ENCODE measurements around the gene PITPNC1.
A peak's percentile ranks its signal among the peaks of the same experiment; 100 is the strongest.

The PITPNC1 gene

DNA sequence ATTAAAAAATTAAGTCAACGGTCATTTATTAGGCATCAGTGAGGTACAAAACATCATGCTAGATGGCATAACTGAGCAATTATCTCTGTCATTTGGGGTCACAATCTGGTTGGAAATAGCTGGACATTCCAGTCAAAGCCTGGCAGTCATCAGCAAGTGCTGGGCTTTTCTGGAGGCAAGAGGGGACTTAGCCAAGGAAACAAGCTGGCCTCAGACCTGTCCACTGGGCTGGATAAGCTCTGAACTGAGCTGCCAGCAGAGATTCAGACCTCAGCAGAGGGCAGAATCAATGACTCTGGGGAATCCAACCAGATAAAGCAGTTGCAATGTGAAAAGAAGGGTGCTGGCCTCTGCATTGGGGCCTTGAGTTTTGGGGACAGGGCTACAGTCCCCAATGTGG is 178.8 kb downstream of the PITPNC1 start:
- no peak overlapping the region for H3K4me3 ChIP-seq
- H3K27ac ChIP-seq, result no peak overlapping the region

DNA sequence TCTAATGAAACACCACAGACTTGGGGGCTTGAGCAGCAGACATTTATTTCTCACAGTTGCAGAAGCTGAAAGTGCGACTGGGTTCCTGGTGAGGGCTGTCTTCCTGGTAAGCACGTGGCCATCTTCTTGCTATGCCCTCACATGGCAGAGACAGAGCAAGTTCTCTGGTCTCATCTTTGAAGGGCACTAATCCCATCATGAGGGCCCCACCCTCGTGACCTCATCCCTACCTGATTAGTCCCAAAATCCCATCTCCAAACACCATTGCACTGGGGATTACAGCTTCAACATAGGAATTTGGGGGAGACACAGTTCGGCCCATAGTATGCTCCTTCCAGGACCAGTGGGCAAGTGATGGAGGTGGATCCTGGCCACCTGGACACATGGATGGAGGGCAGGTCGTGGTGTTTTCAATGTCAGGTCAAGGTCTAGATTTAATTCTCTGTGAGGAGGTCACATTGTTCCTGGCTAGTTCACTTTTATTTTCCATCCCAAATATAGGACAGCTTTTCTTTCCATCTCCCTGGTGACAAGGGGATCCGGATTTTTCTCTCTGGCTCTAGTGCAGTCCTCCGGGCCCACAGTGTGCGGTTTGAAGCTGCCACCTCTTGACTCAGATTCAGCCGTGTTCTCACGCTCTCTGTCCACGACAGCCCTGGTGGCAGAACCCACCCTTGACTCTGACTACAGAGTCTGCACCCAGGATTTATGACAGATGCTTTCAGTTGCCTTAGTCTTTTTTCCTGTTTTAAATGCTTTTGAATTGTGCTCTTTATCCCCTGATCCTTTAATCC is 180.2 kb downstream of the PITPNC1 start:
- Histone ChIP-seq H3K27ac (no peak overlapping the region), H3K4me3 (no peak overlapping the region)

- H3K27ac ChIP-seq, result no peak overlapping the region
- no peak overlapping the region for H3K4me3 ChIP-seq
Measured at GRCh38 chr17:67557921-67558320, 180.8 kb downstream of the PITPNC1 start.

- Histone ChIP-seq H3K4me3 (no peak overlapping the region), H3K27ac (no peak overlapping the region)
Measured at GRCh38 chr17:67558740-67559380, 181.8 kb downstream of the PITPNC1 start.

- H3K27ac ChIP-seq, result no peak overlapping the region
- H3K4me3 ChIP-seq, result no peak overlapping the region
Measured at GRCh38 chr17:67559381-67559966, 182.4 kb downstream of the PITPNC1 start.

GRCh38 chr17:67562005-67562404 is 184.9 kb downstream of the PITPNC1 start:
- Histone ChIP-seq H3K27ac (no peak overlapping the region), H3K4me3 (no peak overlapping the region)

DNA sequence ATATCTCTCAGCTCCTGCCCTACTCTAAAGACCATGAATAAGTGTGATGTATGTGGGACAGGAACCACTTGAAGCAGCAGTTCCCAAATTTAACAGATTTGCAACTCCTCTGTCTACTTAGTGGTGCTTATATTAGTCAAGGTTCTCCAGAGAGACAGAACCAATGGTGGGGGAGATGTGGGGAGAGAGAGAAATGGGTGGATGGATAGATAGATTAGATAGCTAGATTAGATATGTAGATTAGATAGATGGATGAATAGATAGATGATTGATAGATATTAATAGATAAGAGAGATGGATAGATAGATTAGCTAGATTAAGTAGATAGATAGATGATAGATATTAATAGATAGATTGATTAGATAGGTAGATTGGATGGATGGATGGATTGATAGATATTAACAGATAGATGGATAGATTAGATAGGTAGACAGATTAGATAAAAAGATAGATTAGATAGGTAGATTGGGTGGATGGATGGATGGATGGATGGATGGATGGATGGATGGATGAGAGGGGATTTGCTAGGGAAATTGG is 186.7 kb downstream of the PITPNC1 start:
- Histone ChIP-seq H3K4me3 (no peak overlapping the region), H3K27ac (no peak overlapping the region)

- Histone ChIP-seq H3K4me3 (no peak overlapping the region), H3K27ac (no peak overlapping the region)
Measured at GRCh38 chr17:67565068-67565467, 188.0 kb downstream of the PITPNC1 start.

- Histone ChIP-seq H3K27ac (no peak overlapping the region), H3K4me3 (no peak overlapping the region)
Measured at GRCh38 chr17:67566656-67567055, 189.6 kb downstream of the PITPNC1 start.

DNA sequence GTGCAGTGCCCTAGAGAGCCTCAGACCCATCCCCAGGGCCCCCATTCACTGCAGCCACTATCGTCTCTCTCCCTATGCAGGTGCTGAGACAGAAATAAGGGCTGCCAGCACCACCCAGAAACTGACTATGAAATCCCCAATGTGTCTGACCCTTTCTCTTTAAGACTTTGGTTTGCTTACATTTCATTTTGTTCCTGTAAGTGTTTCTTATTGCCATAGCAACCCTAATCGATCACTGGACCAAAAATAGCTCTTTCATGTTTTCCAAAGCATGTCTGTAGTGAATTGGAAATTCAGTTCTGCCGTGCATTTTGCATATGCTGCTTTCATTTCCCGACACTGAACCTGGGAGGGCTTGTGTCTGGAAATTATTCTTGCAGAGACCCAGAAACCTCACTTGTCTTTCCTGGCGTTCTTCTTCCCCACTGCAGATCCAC is 192.0 kb downstream of the PITPNC1 start:
- Histone ChIP-seq H3K27ac (no peak overlapping the region), H3K4me3 (no peak overlapping the region)

DNA sequence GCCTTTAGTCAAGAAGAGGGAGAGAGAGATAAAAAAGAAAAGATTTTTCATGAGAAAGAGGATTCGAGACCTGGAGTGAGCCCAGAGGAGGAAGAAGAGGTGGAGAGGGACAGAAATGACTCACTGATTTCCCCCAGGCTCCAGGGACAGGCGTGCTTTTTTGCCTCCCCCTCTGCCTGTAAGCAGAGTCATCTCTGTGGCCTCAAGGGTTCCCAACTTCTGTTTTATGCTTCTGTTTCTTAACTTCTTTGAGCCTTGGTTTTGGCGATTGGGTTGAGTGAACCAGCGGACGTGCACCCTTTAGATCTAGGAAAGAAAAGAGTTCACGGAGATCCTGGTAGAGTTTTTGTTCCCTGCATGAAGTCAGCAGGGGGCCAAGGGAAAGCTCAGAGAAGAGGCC is 192.8 kb downstream of the PITPNC1 start:
- Histone ChIP-seq H3K4me3 (no peak overlapping the region), H3K27ac (peak overlapping the region in 1 of 21 experiments; percentile 23)

- no peak overlapping the region for H3K27ac ChIP-seq
- H3K4me3 ChIP-seq, result no peak overlapping the region
Measured at GRCh38 chr17:67570797-67571196, 193.7 kb downstream of the PITPNC1 start.

- Histone ChIP-seq H3K4me3 (no peak overlapping the region), H3K27ac (no peak overlapping the region)
Measured at GRCh38 chr17:67571478-67571877, 194.4 kb downstream of the PITPNC1 start.

DNA sequence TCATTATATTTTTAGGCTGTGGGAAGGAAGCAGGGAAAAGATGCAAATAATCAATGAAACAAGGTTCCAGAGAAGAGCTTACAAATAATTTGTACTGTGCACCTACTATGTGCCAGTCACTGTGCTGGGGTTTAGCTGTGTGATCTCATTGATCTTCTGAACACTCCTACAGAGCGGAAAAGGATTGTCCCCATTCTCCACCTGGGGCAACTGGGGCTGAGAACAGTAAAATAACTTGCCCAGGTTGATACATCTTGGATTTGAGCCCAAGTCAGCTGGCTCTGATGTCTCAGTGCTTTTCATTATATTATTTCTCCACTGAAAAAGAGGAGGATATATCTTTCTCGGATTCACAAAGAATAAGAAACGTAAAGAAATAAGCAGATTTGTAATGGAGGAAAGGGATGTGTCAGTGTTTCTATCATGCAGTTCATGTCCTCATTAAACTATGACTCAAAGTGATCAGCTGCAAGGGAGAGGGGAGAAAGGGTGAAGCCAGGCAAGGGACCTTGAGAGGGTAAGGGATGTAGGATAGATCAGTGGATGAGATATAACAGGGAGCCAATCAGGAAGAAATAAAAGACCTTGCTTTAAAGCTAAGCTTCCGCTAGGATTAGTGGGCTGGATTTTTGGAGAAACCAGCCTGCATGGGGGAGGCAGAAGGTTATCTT is 197.0 kb downstream of the PITPNC1 start:
- Histone ChIP-seq H3K27ac (no peak overlapping the region), H3K4me3 (no peak overlapping the region)

DNA sequence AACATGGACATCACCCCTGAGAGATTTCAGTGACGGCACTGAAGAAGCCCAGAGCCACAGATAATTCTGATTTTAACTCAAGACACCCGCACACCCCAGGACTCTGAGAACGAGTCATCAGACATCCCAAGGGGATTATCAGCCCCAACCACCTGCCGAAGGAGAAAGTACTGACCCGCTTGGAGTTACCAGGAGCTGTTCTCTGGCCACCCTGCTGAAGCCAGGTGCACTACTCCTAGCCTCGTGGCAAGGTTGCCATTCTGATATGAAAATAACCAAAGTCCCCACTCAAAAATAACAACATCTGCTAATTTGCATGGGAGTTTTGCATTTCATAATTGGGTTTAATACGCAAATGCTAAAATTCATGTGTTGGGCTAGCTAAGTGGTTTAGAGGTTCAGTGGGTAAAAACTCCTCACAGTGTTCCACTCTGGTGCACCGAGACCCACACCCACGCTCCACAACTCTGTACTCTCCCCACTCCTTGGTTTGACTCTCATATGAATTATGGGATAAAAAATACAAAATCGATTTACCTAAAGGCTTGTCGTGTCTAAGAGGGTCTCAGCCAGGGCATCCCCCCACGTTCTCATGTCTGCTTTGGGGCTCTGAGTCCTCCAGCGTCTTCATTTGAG is 197.7 kb downstream of the PITPNC1 start:
- no peak overlapping the region for H3K27ac ChIP-seq
- no peak overlapping the region for H3K4me3 ChIP-seq

GRCh38 chr17:67575325-67575724 is 198.2 kb downstream of the PITPNC1 start:
- no peak overlapping the region for H3K27ac ChIP-seq
- H3K4me3 ChIP-seq, result no peak overlapping the region

GRCh38 chr17:67576471-67577115 is 199.5 kb downstream of the PITPNC1 start:
- Histone ChIP-seq H3K4me3 (no peak overlapping the region), H3K27ac (no peak overlapping the region)

DNA sequence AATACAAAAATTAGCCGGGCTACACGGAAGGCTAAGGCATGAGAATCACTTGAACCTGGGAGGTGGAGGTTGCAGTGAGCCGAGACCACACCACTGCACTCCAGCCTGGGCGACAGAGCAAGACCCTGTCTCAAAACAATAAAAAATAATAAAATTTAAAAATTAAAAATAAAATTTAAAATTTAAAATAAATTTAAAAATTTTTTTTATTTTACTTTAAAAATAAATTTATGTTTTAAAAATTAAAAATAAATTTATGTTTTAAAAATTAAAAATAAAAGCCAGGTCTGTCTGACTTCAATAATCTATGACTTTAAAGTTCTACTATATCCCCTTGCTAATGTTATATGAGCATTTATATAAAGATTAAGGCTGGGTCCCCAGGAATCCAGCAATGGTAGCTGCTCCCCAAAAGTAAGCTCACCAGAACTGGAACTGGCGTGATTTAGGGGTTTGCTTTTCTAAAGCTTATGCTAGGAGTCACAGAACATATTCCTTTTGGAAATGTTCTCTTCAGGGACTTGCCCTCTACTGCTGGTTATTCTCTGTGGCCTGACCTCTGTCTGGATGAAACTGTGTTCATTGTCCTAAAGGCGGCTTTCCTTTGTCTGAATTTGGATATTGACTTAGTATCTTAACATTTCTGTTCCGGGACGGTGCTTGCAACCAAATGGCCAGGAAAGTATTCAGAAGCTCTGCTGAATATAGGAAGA is 200.5 kb downstream of the PITPNC1 start:
- Histone ChIP-seq H3K27ac (no peak overlapping the region), H3K4me3 (no peak overlapping the region)

- peak overlapping the region in 1 of 21 experiments; percentile 16 for H3K27ac ChIP-seq
Measured at GRCh38 chr17:67578142-67578457, 201.0 kb downstream of the PITPNC1 start.

More at GRCh38 chr17:67578142-67578457, 201.0 kb downstream of the PITPNC1 start:
- H3K4me3 ChIP-seq, result no peak overlapping the region
